DMS79 treated with DMSO at 0.1 percent for 48 hours (cell line): ENCODE measurements around the gene TACC2.

Experiments used
- DNase-seq: peaks from one replicate; lab custom pipeline; 2025; lab: John Stamatoyannopoulos, UW

Gene TACC2

DNA sequence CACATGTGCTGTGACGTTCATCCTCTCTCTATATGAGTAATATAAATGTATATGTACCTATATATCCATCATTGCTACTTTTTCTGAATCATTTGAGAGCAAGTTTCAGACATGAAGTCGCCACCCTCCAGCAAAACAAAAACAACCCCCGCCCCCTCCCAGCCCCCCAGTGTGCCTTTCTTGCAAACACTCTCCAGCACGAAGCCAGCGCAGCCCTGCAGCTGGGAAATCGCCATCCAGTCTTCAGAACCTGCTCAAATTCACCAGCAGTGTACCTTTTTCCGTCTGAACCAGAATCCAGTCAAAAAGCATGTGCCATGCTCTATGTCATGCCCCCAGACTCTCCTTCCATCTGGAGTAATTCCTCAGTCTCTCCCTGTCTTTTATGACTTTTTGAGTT lies 135.8 kb downstream of the TACC2 start:
- no peak for DNase-seq

DNA sequence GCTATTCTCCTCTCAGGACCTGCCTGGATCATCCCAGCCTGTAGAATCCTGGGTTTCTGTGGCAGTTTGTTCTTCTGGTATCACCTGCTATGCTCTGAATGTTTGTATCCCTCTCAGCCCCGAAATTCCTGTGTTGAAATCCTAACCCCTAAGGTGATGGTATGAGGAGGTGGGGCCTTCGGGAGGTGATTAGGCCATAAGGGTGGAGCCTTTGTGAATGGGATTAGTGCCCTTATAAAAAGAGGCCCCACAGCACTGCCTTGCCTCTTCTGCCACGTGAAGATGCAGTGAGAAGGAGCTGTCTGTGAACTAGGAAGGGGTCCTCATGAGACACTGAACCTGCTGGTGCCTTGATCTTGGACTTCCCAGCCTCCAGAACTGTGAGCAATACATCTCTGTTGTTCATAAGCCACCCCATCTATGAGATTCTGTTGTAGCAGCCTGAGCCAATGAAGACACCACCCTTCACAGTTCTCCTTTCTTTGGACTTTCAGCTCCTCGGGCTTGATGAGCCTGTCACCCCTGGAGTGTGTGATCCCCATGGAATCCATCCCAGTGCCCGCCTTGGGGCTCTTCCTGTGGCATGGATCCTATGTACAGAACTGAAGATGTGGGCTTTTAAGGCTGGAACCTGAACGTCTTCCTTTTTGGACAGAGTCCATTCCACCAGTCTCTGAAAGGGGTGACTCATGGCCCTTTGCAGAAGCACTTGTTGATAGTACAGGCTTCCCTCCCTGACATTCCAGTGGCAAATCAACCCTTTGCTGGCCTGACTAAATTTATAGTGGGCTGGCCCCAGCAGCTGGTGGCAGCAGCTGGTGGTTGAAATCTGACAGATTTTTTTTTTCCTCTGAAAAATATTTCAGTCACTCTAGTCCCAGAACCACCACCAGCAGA lies 138.0 kb downstream of the TACC2 start:
- DNase-seq = no peak

DNA sequence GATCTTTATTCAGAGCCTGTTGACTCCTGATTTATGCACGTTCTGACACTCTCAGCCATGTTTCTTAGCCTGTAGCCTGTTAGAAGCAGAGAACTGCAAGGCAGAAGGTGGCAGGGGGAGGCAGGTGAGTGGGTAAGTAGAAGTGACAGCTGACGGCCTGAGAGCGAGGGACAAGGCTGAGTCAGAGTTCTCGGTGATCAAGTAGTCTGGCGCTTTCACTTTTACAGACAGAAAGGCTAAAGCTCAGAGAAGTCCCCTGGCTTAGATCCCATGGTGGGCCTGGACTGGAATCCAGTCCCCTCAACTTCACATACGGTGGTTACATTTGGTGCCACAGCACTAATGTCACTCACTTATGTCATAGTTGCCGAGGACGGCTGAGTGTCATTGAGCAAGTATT lies 139.0 kb downstream of the TACC2 start:
- no peak for DNase-seq

DNA sequence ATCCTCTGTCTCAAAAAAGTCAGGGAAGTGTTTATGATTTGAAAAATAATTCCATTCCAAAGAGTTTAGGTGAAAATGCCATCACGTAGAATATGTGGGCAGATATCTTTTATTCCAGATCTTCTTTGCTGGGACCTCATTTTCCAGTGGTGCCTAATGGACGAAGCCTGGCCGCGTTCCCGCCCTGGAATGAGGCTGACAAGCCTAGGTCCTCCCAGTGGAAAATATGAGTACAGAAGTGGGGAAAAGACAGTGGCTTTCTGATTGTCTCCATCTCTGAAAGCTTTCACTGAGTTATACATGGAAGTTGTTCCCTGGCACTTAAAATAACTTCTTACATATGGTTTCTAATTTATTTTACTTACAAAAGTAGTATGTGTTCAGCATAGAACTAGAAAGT lies 139.4 kb downstream of the TACC2 start:
- DNase-seq = no peak

DNA sequence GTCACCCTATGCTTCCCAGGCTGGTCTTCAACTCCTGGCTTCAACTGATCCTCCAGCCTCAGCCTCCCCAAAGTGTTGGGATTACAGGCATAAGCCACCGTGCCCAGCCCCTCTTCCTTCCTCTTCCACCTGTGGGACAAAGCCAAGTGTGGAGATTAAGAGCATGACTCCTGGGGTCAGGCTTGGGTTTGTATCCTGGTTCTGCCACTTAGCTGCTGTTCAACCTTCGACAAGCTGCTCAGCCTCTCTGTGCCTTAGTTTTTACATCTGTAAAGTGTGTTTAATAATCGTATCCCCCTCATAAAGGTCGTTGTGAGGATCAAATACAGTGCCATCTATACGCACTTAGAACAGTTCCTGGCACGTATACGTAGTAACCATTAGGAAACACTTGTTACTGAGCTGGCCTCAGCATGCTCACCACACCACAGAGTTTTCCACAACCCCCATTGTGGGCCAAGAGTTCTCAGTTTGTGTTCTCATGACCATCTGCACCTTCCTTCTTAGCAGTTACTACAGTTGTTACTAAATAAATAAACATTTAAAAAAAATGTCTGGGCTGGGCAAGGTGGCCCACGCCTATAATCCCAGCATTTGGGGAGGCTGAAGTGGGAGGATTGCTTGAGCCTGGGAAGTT lies 141.6 kb downstream of the TACC2 start:
- no peak for DNase-seq

DNA sequence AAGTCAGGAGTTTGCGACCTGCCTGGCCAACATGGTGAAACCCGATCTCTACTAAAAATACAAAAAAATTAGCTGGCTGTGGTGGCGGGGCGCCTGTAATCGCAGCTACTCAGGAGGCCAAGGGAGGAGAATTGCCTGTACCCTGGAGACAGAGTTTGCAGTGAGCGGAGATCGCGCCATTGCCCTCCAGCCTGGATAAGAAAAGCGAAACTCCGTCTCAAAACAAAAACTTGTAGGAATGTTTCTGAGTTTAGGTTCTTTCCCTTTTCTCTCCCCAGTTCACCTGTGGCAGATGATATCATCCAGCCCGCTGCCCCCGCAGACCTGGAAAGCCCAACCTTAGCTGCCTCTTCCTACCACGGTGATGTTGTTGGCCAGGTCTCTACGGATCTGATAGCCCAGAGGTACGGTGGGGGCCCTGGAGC lies 143.4 kb downstream of the TACC2 start:
- DNase-seq = no peak

DNA sequence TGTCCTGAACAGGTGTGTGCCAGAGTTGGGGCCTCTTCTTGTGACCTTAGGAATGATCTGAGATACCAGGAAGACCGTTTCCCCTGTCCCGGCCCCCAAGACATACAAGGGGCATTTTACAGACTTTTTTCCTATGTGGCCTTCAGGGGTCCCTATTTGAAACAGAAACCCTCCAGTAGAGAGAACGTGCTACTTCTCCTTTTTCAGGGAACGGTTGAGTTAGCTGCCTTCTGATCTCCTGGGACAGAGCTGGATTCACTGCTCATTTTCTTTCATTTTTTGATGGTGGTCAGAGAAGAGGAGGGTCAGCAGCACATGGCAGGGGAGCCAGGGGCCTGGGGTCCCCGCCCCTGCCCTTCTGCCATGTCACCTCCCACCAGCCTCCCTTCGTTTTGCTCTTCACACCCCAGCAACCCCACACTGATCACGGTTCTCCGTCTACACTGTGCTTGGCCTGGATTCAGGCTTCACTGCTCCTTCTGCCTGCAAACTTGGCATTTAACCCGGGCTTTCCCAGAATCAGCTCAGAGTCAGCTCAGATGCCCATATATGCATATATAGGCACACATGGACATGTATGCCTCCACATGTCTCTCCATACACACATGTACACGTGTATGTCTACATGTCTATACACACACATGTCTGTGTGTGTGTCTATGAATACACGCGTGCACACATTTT lies 144.1 kb downstream of the TACC2 start:
- no peak for DNase-seq

DNA sequence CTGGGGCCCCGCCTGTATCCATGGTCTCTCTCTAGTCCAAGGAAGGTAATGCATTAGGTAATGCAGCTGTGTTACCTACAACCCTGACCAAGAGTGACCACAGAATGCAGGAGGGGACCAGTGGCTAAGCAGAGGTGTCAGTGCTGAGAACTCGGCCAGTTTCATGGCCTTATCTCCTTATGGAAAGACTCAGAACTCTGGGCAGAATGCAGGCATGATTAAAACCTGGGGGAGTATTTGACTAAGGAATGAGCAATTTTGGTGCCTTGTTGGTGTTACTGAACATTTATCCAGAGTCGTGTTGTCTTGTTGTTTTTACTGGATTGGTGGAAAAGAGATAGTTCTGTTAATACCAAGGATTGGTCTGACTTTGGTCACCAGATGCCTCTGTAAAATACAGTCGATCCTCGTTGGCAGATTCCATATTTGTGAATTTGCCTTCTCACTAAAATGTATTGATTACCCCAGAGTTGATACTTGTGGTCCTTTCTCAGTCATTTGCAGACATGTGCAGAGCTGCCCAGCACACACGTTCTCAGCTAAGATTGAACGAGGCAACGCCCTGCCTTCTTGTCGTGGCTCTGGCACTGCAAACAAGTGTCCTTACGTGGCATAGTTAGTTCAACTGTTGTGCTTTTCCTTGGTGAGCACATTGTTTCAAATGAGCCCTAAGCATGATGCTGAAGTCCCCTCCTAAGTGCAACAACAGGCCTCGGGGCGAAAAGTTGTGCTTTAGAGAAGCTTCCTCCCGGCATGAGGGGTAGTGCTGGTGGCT lies 146.5 kb downstream of the TACC2 start:
- DNase-seq = no peak

DNA sequence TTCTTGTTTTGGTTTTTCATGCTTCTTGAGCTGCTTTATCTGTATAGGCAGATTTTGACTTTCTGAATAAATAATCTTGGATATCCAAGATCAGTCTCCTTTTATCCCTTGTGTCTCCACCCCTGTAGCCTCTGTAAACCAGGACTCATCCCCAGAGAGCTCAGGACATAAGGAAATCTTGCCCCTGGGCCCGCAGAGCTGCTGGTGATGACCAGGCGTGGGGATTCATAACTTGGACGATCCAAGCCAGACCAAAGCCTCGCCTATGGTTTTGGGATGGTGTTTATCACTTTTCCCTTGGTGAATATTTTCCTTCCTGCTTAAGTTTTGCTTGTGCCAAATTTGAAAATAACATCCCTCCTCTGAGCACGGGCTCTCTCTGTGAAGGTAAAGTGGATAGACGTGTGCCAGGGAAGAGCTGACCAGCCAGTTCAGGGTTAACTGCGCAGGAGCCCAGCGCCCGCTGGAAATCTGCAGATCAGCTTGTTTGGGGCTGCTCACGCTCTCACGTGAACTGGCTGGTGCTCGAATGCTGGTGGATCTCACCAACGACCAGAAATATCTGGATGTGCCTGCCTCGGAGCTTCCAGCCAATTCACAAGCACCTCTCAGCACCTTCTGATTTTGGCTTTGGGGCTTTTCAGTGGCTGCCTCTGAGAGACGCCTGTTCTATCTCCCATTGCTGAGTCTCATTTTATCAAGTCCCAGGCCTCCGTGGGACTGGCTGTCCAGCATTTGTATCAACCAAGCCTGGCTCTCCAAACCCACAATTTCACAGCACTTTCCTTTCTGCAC lies 150.1 kb downstream of the TACC2 start:
- peak; percentile 60 for DNase-seq

DNA sequence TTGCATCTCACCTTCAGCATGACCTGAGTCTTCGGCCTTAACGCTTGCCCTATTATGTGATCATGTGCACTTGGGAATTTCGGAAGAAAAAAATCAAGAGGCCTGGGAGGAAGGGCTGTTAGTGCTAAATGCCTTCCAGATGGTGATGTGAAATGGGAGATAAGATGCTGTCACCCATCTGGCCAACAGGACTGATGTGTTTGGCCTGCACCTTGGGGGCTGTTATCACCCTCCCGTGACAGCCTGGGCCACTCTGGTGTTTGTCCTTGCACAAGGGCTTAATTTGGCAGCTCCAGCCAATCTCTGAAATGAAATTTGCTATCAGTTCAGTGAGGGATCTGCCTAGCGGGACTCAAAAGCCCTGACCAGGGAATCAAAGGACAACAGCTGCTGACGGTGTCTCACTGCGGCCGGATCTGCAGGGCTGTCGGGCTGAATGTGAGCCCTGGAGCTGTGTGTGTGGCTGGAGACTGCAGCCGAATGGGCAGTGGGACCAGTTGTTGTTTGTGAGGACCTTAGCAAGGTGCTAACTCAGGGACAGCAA lies 150.7 kb downstream of the TACC2 start:
- DNase-seq = peak; percentile 60

DNA sequence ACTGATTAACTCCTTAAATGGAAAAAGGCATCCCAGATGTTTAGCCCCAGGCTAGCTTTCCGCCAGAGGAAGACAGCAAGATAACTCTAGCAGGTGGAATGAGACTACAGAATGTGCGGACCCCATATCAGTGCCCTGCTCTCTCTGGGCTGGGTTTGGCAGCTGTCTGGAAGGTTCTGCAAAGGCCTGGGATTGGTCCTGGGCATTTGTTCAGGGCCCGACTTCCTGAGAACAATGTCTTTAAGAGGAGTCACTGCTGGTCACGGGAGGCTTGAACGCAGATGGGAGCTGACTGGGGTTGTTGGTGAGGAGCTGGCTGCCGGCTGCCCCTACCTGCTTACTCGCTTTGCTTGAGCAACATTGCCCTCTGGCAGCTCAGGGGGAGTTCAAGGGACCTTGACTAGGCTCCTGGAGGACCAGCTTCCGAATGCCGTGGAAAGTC lies 151.5 kb downstream of the TACC2 start:
- DNase-seq = peak; percentile 17

DNA sequence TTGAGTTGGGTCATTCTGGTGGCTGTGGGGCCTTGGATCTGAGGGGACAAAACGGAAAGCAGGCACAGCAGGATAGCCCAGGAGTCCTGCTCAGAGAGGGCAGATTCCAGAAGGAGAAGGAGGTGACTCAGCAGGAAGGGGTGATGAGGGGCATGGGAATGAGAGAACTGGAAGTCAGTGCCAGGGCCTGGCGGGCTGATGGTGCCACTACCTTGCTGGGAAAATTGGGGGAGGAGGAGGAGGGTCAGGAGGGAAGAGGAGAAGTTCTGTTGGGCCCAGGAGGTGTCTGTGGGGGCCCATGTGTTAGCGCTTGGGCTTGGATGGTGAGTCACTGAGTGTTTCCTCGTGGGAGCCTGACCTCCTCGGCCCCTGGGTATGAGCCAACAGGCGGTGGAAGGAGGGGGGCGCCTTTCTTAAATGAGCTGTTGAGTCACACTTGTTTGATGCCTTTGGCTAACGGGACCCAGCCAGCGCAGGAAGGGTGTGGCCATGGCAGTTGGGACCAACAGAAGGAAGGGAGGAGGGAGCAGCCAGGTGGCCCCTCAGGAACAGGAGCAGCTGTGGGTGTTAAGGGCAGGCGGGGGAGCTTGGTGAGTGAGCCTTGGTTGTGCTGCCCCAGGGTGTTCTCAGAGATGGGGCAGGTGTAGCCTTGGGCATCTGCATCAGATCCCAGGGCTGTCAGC lies 152.1 kb downstream of the TACC2 start:
- DNase-seq = no peak

DNA sequence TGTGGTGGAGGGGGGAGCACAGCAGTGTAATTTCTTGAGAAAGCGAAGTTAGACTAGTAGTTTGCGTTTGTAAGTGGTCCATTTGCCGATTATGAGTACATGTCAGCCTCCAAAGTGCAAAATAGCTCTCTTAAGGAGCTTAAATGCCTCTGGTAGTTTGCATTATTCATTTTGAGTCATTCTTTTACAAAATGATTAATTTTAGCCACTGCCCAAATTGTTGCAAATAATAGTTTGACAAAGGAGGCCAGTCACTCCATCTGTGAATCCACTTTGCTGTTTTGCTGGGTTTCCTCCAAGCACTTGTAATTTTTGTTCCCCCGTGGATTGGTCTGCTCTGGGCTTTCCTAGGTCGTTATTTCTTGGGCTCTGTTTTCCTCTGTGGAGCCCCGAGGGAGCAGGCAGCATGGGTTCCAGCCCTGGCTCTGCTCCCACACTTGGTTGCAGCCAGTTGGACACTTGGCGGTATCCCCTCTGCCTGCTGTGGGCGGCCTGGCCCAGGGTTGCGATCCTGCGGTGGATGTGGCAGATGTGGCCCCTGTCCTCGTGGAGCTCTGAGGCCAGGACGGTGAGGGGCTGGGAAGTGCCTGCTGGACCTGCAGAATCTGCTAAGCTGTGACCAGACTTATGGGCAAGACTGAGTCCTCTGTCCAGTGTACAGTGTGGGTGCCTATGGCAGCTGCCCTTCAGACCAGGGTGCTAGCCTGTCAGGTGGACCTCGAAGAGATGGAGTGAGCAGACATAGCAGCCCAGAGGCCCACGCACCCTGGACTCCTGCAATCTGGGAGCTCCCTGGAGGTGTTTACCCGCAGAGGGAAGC lies 153.1 kb downstream of the TACC2 start:
- DNase-seq = no peak

DNA sequence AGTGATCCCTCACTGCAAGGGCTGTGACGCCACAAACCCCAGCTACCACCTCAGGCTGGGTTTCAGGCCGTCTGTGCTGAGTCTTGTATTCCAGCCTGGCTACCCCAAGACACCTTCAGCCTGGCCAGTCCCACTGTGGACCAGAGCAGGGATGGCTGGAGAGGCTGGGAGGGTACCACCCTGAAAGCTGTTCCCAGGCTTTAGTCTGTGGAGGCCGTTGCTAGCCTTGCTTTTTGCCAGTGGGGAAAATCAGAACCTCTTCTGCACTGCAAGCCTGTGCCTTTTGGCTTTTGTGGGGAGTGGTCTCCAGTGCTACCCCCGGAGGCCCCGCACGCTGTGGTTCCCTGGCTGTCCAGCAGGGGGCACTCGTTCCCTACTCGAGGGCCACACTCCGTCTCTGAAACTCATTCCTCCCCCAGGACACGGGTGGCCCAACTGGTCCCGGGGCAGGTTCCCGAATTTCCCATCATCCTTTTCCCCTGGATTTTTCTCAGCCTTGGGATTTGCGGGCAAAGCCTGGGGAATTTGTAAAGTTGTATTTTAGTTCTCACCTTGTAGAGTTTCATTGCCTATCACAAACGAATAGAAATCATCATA lies 153.8 kb downstream of the TACC2 start:
- DNase-seq = peak; percentile 41

DNA sequence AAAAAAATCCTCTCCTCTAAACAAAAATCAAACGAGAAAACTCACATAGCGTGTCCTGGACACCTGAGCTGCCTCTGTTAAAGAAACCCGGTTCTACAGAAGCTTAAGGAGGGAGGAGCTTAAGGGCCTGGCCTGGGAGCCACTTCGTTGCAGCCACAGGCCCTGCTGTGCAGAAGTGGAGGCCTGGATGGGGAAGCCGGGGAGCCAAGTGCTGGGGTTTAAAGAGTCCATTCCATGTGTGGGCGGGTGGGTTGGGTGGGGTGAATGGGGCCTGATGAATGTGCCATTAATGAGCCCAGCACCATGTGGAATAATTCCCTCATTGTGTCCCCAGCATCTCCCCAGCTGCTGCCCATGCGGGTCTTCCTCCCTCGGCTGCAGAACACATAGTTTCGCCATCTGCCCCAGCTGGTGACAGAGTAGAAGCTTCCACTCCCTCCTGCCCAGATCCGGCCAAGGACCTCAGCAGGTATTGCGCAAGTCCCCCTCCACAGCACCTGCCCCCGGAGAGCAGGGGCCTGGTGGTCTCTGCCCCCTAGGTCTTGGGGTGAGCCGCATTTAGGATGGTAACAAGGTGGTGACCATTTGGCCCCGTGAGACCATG lies 154.4 kb downstream of the TACC2 start:
- no peak for DNase-seq

DNA sequence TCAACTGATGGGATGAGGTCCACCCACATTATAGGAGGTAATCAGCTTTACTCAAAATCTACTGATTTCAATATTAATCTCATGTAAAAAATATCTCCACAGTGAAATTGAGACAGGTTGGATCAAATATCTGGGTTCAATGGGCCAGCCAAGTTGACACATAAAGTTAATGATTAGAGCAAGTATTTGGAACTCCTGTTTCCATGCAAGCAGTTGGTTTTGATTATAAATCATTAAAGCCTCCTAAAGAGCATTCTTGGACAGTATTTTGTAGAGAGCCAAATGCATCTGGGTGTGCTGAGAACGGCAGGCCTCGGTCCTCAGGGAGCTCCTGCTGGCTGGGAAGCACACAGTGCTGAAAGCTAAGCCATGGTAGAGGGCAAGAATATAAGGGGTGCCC lies 155.2 kb downstream of the TACC2 start:
- DNase-seq = no peak

DNA sequence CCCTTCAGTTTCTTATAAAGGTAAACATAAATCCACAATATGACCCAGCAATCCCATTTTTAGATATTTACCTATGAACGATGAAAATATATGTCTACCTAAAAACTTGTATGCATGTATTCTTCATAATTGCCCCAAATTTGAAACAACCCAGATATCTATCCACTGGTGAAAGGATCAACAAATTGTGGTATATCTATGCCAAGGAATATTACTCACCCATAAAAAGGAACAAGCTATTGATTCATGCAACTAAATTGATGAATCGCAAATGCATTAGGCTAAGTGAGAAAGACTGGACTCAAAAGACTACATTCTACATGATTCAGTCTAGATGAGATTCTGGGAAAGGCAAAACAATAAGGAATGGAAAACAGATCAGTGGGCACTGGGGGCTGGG lies 156.2 kb downstream of the TACC2 start:
- DNase-seq = no peak

DNA sequence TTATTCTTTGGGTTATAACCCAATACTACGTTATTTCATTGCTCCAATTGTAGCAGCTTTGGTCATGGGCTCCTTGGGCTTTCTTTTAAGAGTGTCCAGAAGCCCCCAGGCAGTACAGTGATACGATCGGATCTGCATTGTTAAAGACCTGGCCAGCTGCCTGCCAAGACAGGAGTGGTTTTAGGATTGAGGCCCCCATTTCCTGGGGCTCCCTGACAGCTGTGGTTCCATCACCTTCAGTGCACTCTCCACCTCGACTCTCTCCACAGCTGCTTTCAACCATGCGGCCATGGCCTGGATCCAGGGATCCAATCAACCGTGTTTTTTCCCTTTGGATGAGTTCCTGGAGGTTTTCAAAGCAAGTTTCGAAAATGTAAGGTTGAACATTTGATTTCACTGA lies 158.7 kb downstream of the TACC2 start:
- peak; percentile 79 for DNase-seq
